T-cell (primary cell): ENCODE results near the gene PRSS12. TPM values are rescaled to one million over a fixed set of nuclear protein-coding genes. Genes with fewer than 3 reads are reported as not detected.

Experiments
- ATAC-seq, 4 experiments: fragments of 200-7000 bp in 3 of 4; fragments of 150-1000 bp in 1 of 4; cut with Tn5 transposase; replicated peaks in 1 of 4; 1 replicate in 3 of 4; 2 replicates in 1 of 4; pipeline ENCODE4 v1.10.0; 2021; ENCODE audit warnings: moderate library complexity in 3 of 4, mild to moderate bottlenecking in 2 of 4, moderate number of reproducible peaks in 1 of 4
- CTCF ChIA-PET, 2 donors: fragments of 300-600 bp; sonication (Branson Sonifier 250); formaldehyde crosslinking; loops; one replicate each; lab custom pipeline; 2022; ENCODE audit warnings: antibody characterized with exemption in 2 of 2; lab: Charles Lee
- POLR2A ChIA-PET, 2 donors: fragments of 300-600 bp; sonication (Branson Sonifier 250); formaldehyde crosslinking; loops; one replicate each; lab custom pipeline; 2022; ENCODE audit warnings: antibody characterized with exemption in 2 of 2; lab: Charles Lee
- DNase-seq, 35 experiments: peaks; one replicate each; pipeline versions ENCODE4 v3.0.0 to v3.0.0-alpha.2; 2013 to 2023
- H3K27ac ChIP-seq: one replicate; pipeline ENCODE4 v1.5.1; 2013; ENCODE audit warnings: low read length
- H3K27me3 ChIP-seq, 2 experiments: replicated peaks in 1 of 2; 1 replicate in 1 of 2; 2 replicates in 1 of 2; pipeline versions ENCODE4 v1.6.1 to v1.7.0; 2013; ENCODE audit warnings: low read length in 1 of 2, mixed read lengths in 1 of 2; ENCODE audit not compliant: control insufficient read depth in 2 of 2, insufficient read depth in 2 of 2; ENCODE audit errors: extremely low read depth in 1 of 2
- H3K36me3 ChIP-seq, 2 donors: 1 replicate in 1 of 2; 2 replicates in 1 of 2; pipeline versions ENCODE4 v1.6.1 to v1.7.0; 2013; ENCODE audit warnings: low read length in 1 of 2; ENCODE audit not compliant: control insufficient read depth in 2 of 2, insufficient read depth in 1 of 2; ENCODE audit errors: extremely low read depth in 1 of 2
- H3K4me1 ChIP-seq, 2 experiments: 1 replicate in 1 of 2; 2 replicates in 1 of 2; pipeline versions ENCODE4 v1.6.1 to v1.7.0; 2013; ENCODE audit warnings: low read length in 2 of 2, mixed read lengths in 1 of 2; ENCODE audit not compliant: insufficient read depth in 2 of 2, control insufficient read depth in 1 of 2; ENCODE audit errors: extremely low read depth in 1 of 2
- H3K4me3 ChIP-seq, 2 donors: 1 replicate in 1 of 2; 2 replicates in 1 of 2; pipeline versions ENCODE4 v1.5.1 to v1.7.0; 2013; ENCODE audit warnings: mild to moderate bottlenecking in 2 of 2, low read length in 1 of 2, moderate library complexity in 1 of 2; ENCODE audit not compliant: control insufficient read depth in 1 of 2; ENCODE audit errors: extremely low read depth in 1 of 2
- H3K9me3 ChIP-seq: 2 replicates; pipeline ENCODE4 v1.7.0; 2013
- H3K27ac Mint-ChIP-seq, 2 donors: one replicate each; pipeline ENCODE4 v1.8.0; 2020 to 2021; ENCODE audit warnings: mild to moderate bottlenecking in 2 of 2, mixed read lengths in 2 of 2
- H3K27me3 Mint-ChIP-seq, 2 donors: one replicate each; pipeline ENCODE4 v1.8.0; 2021 to 2022; ENCODE audit warnings: mixed read lengths in 2 of 2
- H3K36me3 Mint-ChIP-seq: one replicate; pipeline ENCODE4 v1.8.0; 2021; ENCODE audit warnings: mixed read lengths
- H3K4me1 Mint-ChIP-seq, 3 donors: one replicate each; pipeline ENCODE4 v1.8.0; 2020 to 2022; ENCODE audit warnings: mixed read lengths in 3 of 3, mild to moderate bottlenecking in 1 of 3
- H3K4me3 Mint-ChIP-seq, 3 donors: one replicate each; pipeline ENCODE4 v1.8.0; 2020 to 2022; ENCODE audit warnings: mild to moderate bottlenecking in 3 of 3, mixed read lengths in 3 of 3, moderate library complexity in 3 of 3
- H3K9me3 Mint-ChIP-seq, 3 donors: one replicate each; pipeline ENCODE4 v1.8.0; 2020 to 2022; ENCODE audit warnings: mixed read lengths in 3 of 3
- WGBS: methylation state at CpG from one replicate; pipeline ENCODE4 v1.1.5; 2013; ENCODE audit warnings: missing lambda C conversion rate; ENCODE audit not compliant: insufficient coverage; 5-methylcytosine and 5-hydroxymethylcytosine counted together
- total RNA-seq, 35 experiments: library from RNA in 6 of 35; stranded (reverse) in 6 of 35; fragments of 120-200 nt in 1 of 35; gene quantifications; one replicate each; pipeline versions ENCODE4 v1.2.1 to v1.2.4 and lab custom pipeline; 2013 to 2026

Gene PRSS12
- total RNA-seq, 5 donors from 2014 or later (not counting 1 experiment from before 2014, with no cell fraction given): 0.03 to 0.25 (median 0.18) TPM; not detected in 2

DNA sequence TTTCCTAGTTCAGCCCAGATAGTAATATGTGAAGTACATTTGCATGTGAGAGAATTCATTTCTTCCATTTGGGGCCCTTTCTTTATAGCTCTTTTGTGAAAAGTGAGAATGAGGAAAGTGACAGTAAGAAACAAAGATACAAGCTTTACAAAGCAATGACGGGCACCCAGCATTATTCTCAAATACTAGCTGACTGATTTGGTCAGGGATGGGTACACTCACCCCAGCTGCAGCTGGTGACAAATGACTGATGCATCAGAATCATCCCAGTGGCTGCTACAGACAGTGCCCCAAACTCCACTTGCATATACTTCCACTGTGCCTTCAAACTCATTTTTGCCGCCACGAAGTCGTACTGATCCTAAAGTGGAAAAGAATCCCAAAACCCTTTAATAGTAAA, 14.8 kb downstream of the PRSS12 start:
- no peak overlapping the region for H3K27ac ChIP-seq
- H3K9me3 ChIP-seq: no peaks in the 10 kb centered on the region
- no peaks in the 10 kb centered on the region for H3K36me3 Mint-ChIP-seq
- H3K4me3 ChIP-seq: no peak overlapping the region
- CTCF ChIA-PET: no interaction called here
- H3K4me1 ChIP-seq: no peaks in the 10 kb centered on the region
- H3K9me3 Mint-ChIP-seq: no peaks in the 10 kb centered on the region
- POLR2A ChIA-PET: interaction anchor here in 1 of 2 donors (0.5 to 0.7 kb wide), 2 partner anchors 1016 to 1139 kb away, joined by 3 read pairs; no protein-coding TSS in a partner anchor
- no peaks in the 10 kb centered on the region for H3K27me3 ChIP-seq
- no peak overlapping the region for H3K4me3 Mint-ChIP-seq
- H3K36me3 ChIP-seq: no peaks in the 10 kb centered on the region
- ATAC-seq: no peak
- WGBS: 100% methylated on average over 1 of the region's 4 CpGs
- H3K4me1 Mint-ChIP-seq: no peaks in the 10 kb centered on the region
- H3K27ac Mint-ChIP-seq: no peak overlapping the region
- H3K27me3 Mint-ChIP-seq: peaks cover 0 to 11% of the 10 kb centered on the region in 2 donors
- DNase-seq: no peak

DNA sequence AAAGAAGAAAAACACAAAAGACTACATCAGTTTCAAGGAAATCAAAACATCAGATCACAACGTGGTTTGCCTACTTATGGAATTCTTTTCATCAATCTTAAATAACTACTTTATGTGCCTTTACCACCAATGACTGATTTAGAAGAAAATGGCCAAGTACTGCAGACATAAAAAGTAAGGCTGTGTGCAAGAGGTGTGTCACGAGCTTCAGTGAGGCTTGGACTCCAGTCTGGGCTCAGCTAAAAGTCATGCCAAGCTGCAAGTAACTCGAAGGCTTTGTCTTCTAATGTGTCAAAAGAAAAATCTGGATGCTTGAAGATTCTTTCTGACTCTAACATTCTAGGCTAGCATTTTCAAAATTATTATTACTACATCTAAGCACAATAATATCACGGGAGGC, 17.0 kb downstream of the PRSS12 start:
- CTCF ChIA-PET: interaction anchor here in 1 of 2 donors (0.8 kb wide), 1 partner anchor 35 kb away, joined by 3 read pairs; no protein-coding TSS in a partner anchor

DNA sequence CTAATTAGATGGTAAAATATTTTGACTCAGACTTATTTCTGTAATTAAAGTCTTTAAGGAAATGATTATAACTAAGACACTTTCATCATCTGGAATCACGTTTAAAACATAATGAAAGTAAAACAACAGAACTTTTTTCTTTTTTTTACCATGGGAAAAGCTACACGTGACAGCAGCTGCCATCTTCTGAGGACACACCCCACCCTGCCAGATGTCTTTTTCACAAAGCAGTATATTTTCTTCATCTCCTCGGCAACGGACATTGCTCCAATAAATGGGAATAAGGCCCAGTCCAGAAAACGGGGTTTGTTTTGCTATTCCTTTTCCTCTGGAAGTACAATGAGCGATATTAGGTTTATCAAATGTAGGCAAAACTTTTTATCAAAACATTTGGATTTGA, 17.5 kb downstream of the PRSS12 start:
- DNase-seq: no peak
- no peak overlapping the region for H3K27ac Mint-ChIP-seq
- peaks cover 0 to 17% of the 10 kb centered on the region in 2 donors for H3K27me3 Mint-ChIP-seq
- ATAC-seq: no peak
- ChIA-PET POLR2A (no interaction called here), CTCF (interaction anchor here in 1 of 2 donors (0.8 kb wide), 1 partner anchor 36 kb away, joined by 3 read pairs; no protein-coding TSS in a partner anchor)
- H3K36me3 ChIP-seq: no peaks in the 10 kb centered on the region
- H3K4me1 Mint-ChIP-seq: no peaks in the 10 kb centered on the region
- H3K9me3 Mint-ChIP-seq: no peaks in the 10 kb centered on the region
- no peaks in the 10 kb centered on the region for H3K27me3 ChIP-seq
- no CpG with 5 or more reads among the region's 6 CpGs for WGBS
- no peaks in the 10 kb centered on the region for H3K36me3 Mint-ChIP-seq
- no peaks in the 10 kb centered on the region for H3K4me1 ChIP-seq
- H3K9me3 ChIP-seq: no peaks in the 10 kb centered on the region
- H3K4me3 ChIP-seq: no peak overlapping the region
- no peak overlapping the region for H3K27ac ChIP-seq
- H3K4me3 Mint-ChIP-seq: no peak overlapping the region

More for the DNA sequence above, 17.0 kb downstream of the PRSS12 start:
- no peaks in the 10 kb centered on the region for H3K4me1 Mint-ChIP-seq
- DNase-seq: no peak
- peaks cover 0 to 18% of the 10 kb centered on the region in 2 donors for H3K27me3 Mint-ChIP-seq
- WGBS: 48% methylated on average over 2 of the region's 4 CpGs
- POLR2A ChIA-PET: no interaction called here
- no peak overlapping the region for H3K4me3 Mint-ChIP-seq
- no peak overlapping the region for H3K27ac Mint-ChIP-seq
- ATAC-seq: no peak
- Histone ChIP-seq H3K9me3 (no peaks in the 10 kb centered on the region), H3K27me3 (no peaks in the 10 kb centered on the region), H3K36me3 (no peaks in the 10 kb centered on the region), H3K27ac (no peak overlapping the region), H3K4me3 (no peak overlapping the region), H3K4me1 (no peaks in the 10 kb centered on the region)
- H3K9me3 Mint-ChIP-seq: no peaks in the 10 kb centered on the region
- H3K36me3 Mint-ChIP-seq: no peaks in the 10 kb centered on the region

DNA sequence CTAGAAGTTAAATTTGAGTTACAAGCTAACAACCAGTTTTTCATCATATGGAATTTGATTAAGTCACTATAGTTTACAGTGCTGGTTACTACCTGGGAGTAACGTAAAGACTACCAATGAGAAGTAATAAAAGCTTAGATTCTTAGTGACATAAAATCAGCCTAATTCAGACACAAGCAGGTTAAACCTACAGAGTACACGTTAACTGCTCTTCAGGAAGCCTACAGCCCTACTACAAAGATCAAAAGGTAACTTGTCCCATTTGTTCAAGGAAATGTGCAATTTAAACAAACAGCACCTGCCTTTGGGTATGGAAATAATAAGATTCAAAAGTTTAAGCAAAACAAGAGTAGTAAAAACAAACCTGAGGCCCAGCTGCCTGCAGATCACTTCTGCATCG, 21.5 kb downstream of the PRSS12 start:
- ChIA-PET POLR2A (no interaction called here), CTCF (no interaction called here)
- no peak overlapping the region for H3K27ac ChIP-seq
- H3K27me3 ChIP-seq: no peaks in the 10 kb centered on the region
- DNase-seq: no peak
- ATAC-seq: no peak
- Mint-ChIP-seq H3K36me3 (no peaks in the 10 kb centered on the region), H3K9me3 (no peaks in the 10 kb centered on the region), H3K27ac (no peak overlapping the region), H3K27me3 (peaks cover 7 to 21% of the 10 kb centered on the region in 2 donors), H3K4me1 (no peaks in the 10 kb centered on the region), H3K4me3 (no peak overlapping the region)
- H3K9me3 ChIP-seq: no peaks in the 10 kb centered on the region
- WGBS: 100% methylated on average over 1 of the region's 3 CpGs
- H3K4me1 ChIP-seq: no peaks in the 10 kb centered on the region
- H3K4me3 ChIP-seq: no peak overlapping the region
- no peaks in the 10 kb centered on the region for H3K36me3 ChIP-seq

- WGBS: 81% methylated on average over 4 of the region's 5 CpGs
- H3K36me3 ChIP-seq: no peaks in the 10 kb centered on the region
- DNase-seq (no peak), ATAC-seq (no peak)
- no peaks in the 10 kb centered on the region for H3K9me3 Mint-ChIP-seq
- no peak overlapping the region for H3K4me3 Mint-ChIP-seq
- no peak overlapping the region for H3K27ac Mint-ChIP-seq
- no peak overlapping the region for H3K27ac ChIP-seq
- peaks cover 8 to 21% of the 10 kb centered on the region in 2 donors for H3K27me3 Mint-ChIP-seq
- CTCF ChIA-PET: no interaction called here
- POLR2A ChIA-PET: no interaction called here
- H3K4me1 ChIP-seq: no peaks in the 10 kb centered on the region
- H3K27me3 ChIP-seq: no peaks in the 10 kb centered on the region
- no peaks in the 10 kb centered on the region for H3K36me3 Mint-ChIP-seq
- no peak overlapping the region for H3K4me3 ChIP-seq
- H3K4me1 Mint-ChIP-seq: no peaks in the 10 kb centered on the region
- no peaks in the 10 kb centered on the region for H3K9me3 ChIP-seq
These were observed 23.0 kb downstream of the PRSS12 start for GRCh38 chr4:118329849-118330248.

- DNase-seq (no peak), ATAC-seq (no peak)
- no peaks in the 10 kb centered on the region for H3K9me3 ChIP-seq
- no CpG with 5 or more reads among the region's 4 CpGs for WGBS
- no peak overlapping the region for H3K27ac Mint-ChIP-seq
- H3K27me3 Mint-ChIP-seq: peaks cover 12 to 18% of the 10 kb centered on the region in 2 donors
- H3K27ac ChIP-seq: no peak overlapping the region
- H3K36me3 ChIP-seq: no peaks in the 10 kb centered on the region
- no peaks in the 10 kb centered on the region for H3K4me1 Mint-ChIP-seq
- H3K4me1 ChIP-seq: no peaks in the 10 kb centered on the region
- no peak overlapping the region for H3K4me3 ChIP-seq
- no peak overlapping the region for H3K4me3 Mint-ChIP-seq
- H3K9me3 Mint-ChIP-seq: no peaks in the 10 kb centered on the region
- ChIA-PET POLR2A (no interaction called here), CTCF (no interaction called here)
- no peaks in the 10 kb centered on the region for H3K36me3 Mint-ChIP-seq
- H3K27me3 ChIP-seq: no peaks in the 10 kb centered on the region
These were observed 25.1 kb downstream of the PRSS12 start for GRCh38 chr4:118327554-118328241.
